Mesangial cell (primary cell): ENCODE data around the gene SERPINA5. TPM values are rescaled to one million over a fixed set of nuclear protein-coding genes. Genes with fewer than 3 reads are reported as not detected.

Experiments
- total RNA-seq: library from RNA; depleted of rRNA; stranded (reverse); fragments of >200 nt; gene quantifications from 2 replicates; pipeline ENCODE4 v1.2.3, GENCODE V29; 2015

The SERPINA5 gene
- total RNA-seq, result 0.33 and 0.63 TPM in 2 replicates

GRCh38 chr14:94581127-94581999 lies at the start of gene SERPINA5:
Gene SERPINA5, plus strand, starts transcription at chr14:94581426. Its CDS starts 5,937 bp downstream, at chr14:94587363.

GRCh38 chr14:94560751-94561655 lies 20.2 kb upstream of the SERPINA5 start, which contains the start of gene SERPINA4:
Gene SERPINA4, plus strand, starts transcription at chr14:94561442. Its CDS starts 2,041 bp downstream, at chr14:94563483.

GRCh38 chr14:94612174-94612573 lies 30.9 kb downstream of the SERPINA5 start, which contains the start of gene SERPINA3:
Gene SERPINA3, plus strand, starts transcription at chr14:94612391. Its CDS starts 2,051 bp downstream, at chr14:94614442.

Other genes with a start within 250 kb of the SERPINA5 start
- not detected in 2 replicates for gene SERPINA2, start 214.7 kb upstream of the SERPINA5 start, total RNA-seq
- 5.1 and 10.3 TPM in 2 replicates for gene SERPINA1, start 192.8 kb upstream of the SERPINA5 start, total RNA-seq
- gene SERPINA11, start 128.6 kb upstream of the SERPINA5 start, total RNA-seq, result not detected in 2 replicates
- not detected in 2 replicates for gene SERPINA9, start 105.2 kb upstream of the SERPINA5 start, total RNA-seq
- gene SERPINA12, start 72.0 kb upstream of the SERPINA5 start, total RNA-seq, result not detected in 2 replicates
- not detected in 2 replicates for gene SERPINA4, start 20.0 kb upstream of the SERPINA5 start, total RNA-seq
- gene SERPINA3, start 31.0 kb downstream of the SERPINA5 start, total RNA-seq, result 0.16 and 1.6 TPM in 2 replicates
- gene GSC, start 188.7 kb downstream of the SERPINA5 start, total RNA-seq, result not detected in 2 replicates